ENCODE results near the gene HENMT1.
"Not testable (repeated sequence)": the region's sequence is repeated elsewhere in the genome, so short reads cannot be mapped to it uniquely, and the experiment has no call there.

HENMT1 gene

GRCh38 chr1:108643492-108644335 is 17.2 kb downstream of the HENMT1 start:
- peaks cover 8% of the 10 kb centered on the region for H3K4me1 ChIP-seq (ENCODE audit: low read depth, poor library complexity, severe bottlenecking)
- no peak overlapping the region for H2AFZ ChIP-seq (ENCODE audit: low read depth)
- TF ChIP-seq, protein P1, sequence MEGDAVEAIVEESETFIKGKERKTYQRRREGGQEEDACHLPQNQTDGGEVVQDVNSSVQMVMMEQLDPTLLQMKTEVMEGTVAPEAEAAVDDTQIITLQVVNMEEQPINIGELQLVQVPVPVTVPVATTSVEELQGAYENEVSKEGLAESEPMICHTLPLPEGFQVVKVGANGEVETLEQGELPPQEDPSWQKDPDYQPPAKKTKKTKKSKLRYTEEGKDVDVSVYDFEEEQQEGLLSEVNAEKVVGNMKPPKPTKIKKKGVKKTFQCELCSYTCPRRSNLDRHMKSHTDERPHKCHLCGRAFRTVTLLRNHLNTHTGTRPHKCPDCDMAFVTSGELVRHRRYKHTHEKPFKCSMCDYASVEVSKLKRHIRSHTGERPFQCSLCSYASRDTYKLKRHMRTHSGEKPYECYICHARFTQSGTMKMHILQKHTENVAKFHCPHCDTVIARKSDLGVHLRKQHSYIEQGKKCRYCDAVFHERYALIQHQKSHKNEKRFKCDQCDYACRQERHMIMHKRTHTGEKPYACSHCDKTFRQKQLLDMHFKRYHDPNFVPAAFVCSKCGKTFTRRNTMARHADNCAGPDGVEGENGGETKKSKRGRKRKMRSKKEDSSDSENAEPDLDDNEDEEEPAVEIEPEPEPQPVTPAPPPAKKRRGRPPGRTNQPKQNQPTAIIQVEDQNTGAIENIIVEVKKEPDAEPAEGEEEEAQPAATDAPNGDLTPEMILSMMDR (conservative IDR thresholded peaks at IDR 0.05; ENCODE audit: low read depth, low read length): peak; percentile 51
- no peak overlapping the region for H3K27ac ChIP-seq
- no peaks in the 10 kb centered on the region for H3K79me2 ChIP-seq (ENCODE audit: insufficient read depth, low read depth)
- H3K4me2 ChIP-seq: no peak overlapping the region
- no peak overlapping the region for H3K9ac ChIP-seq
- H3K36me3 ChIP-seq (ENCODE audit: insufficient read depth): no peaks in the 10 kb centered on the region
- no peak overlapping the region for H3K4me3 ChIP-seq (IDR thresholded peaks at IDR 0.05; ENCODE audit: insufficient read depth, low read depth, low read length)
- H3K27me3 ChIP-seq (ENCODE audit: insufficient read depth, low read depth): no peaks in the 10 kb centered on the region
- H4K20me1 ChIP-seq (ENCODE audit: insufficient read depth): no peaks in the 10 kb centered on the region

DNA sequence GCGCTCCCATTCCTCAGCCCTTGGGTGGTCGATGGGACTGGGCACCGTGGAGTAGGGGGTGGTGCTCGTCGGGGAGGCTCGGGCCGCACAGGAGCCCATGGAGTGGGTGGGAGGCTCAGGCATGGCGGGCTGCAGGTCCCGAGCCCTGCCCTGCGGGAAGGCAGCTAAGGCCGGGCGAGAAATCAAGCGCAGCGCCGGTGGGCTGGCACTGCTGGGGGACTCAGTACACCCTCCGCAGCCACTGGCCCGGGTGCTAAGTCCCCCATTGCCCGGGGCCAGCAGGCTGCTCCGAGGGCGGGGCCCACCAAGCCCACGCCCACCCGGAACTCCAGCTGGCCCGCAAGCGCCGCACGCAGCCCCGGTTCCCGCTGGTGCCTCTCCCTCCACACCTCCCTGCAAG is 20.0 kb downstream of the HENMT1 start:
- H3K27ac ChIP-seq; H3K4me3 ChIP-seq (IDR thresholded peaks at IDR 0.05; ENCODE audit: insufficient read depth, low read depth, low read length); H4K20me1 ChIP-seq (ENCODE audit: insufficient read depth); H2AFZ ChIP-seq (ENCODE audit: low read depth); H3K36me3 ChIP-seq (ENCODE audit: insufficient read depth); H3K79me2 ChIP-seq (ENCODE audit: insufficient read depth, low read depth); H3K4me2 ChIP-seq; H3K9ac ChIP-seq; H3K27me3 ChIP-seq (ENCODE audit: insufficient read depth, low read depth); H3K4me1 ChIP-seq (ENCODE audit: low read depth, poor library complexity, severe bottlenecking): not testable (repeated sequence)

DNA sequence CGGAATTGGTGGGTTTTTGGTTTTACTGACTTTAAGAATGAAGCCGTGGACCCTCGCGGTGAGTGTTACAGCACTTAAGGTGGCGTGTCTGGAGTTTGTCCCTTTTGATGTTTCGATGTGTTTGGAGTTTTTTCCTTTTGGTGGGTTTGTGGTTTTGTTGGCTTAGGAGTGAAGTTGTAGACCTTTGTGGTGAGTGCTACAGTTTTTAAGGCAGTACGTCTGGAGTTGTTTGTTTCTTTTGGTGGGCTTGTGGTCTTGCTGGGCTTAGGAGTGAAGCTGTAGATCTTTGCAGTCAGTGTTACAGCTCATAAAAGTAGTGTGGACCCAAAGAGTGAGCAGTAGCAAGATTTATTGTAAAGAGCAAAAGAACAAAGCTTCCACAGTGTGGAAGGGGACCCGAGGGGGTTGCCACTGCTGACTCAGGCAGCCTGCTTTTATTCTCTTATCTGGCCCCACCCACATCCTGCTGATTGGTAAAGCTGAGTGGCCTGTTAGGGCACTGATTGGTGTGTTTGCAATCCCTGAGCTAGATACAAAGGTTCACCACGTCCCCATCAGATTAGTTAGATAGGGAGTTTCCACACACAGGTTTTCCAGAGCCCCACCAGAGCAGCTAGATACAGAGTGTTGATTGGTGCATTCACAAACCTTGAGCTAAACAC is 20.9 kb downstream of the HENMT1 start:
- H3K79me2 ChIP-seq (ENCODE audit: insufficient read depth, low read depth): no peaks in the 10 kb centered on the region
- H3K9ac ChIP-seq: no peak overlapping the region
- H3K4me2 ChIP-seq: no peak overlapping the region
- TF ChIP-seq, protein P1 (conservative IDR thresholded peaks at IDR 0.05; ENCODE audit: low read depth, low read length): no peak
- H4K20me1 ChIP-seq (ENCODE audit: insufficient read depth): no peaks in the 10 kb centered on the region
- H3K36me3 ChIP-seq (ENCODE audit: insufficient read depth): no peaks in the 10 kb centered on the region
- no peaks in the 10 kb centered on the region for H3K4me1 ChIP-seq (ENCODE audit: low read depth, poor library complexity, severe bottlenecking)
- H3K27ac ChIP-seq: no peak overlapping the region
- H2AFZ ChIP-seq (ENCODE audit: low read depth): no peak overlapping the region
- H3K4me3 ChIP-seq (IDR thresholded peaks at IDR 0.05; ENCODE audit: insufficient read depth, low read depth, low read length): no peak overlapping the region
- H3K27me3 ChIP-seq (ENCODE audit: insufficient read depth, low read depth): no peaks in the 10 kb centered on the region

DNA sequence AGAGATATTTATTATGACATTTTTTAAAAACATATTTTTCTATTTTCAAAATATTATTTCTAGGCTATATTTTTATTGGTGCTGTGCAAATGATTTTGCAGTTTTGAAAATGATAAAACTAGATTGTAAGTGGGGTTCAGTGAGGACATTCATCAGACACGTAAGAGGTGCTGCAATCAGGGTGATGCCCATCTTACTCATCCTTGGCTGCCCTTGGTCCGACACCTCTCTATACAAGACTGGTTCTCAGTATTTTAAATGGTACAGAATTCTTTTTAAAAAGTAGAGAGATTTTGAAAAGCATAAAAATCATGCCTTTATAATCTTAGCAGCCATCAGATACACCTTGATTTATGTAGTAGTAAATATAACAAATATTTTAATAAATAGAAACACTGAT is 24.0 kb downstream of the HENMT1 start:
- TF ChIP-seq, protein P1 (conservative IDR thresholded peaks at IDR 0.05; ENCODE audit: low read depth, low read length): no peak
- H2AFZ ChIP-seq (ENCODE audit: low read depth): no peak overlapping the region
- H3K79me2 ChIP-seq (ENCODE audit: insufficient read depth, low read depth): no peaks in the 10 kb centered on the region
- H3K4me3 ChIP-seq (IDR thresholded peaks at IDR 0.05; ENCODE audit: insufficient read depth, low read depth, low read length): no peak overlapping the region
- no peaks in the 10 kb centered on the region for H3K36me3 ChIP-seq (ENCODE audit: insufficient read depth)
- H4K20me1 ChIP-seq (ENCODE audit: insufficient read depth): no peaks in the 10 kb centered on the region
- no peak overlapping the region for H3K4me2 ChIP-seq
- H3K27ac ChIP-seq: no peak overlapping the region
- H3K9ac ChIP-seq: no peak overlapping the region
- no peaks in the 10 kb centered on the region for H3K4me1 ChIP-seq (ENCODE audit: low read depth, poor library complexity, severe bottlenecking)
- H3K27me3 ChIP-seq (ENCODE audit: insufficient read depth, low read depth): no peaks in the 10 kb centered on the region

GRCh38 chr1:108634521-108634920 is 26.4 kb downstream of the HENMT1 start:
- H3K4me2 ChIP-seq: no peak overlapping the region
- TF ChIP-seq, protein P1 (conservative IDR thresholded peaks at IDR 0.05; ENCODE audit: low read depth, low read length): no peak
- H3K27ac ChIP-seq: no peak overlapping the region
- no peaks in the 10 kb centered on the region for H3K27me3 ChIP-seq (ENCODE audit: insufficient read depth, low read depth)
- no peak overlapping the region for H3K4me3 ChIP-seq (IDR thresholded peaks at IDR 0.05; ENCODE audit: insufficient read depth, low read depth, low read length)
- H2AFZ ChIP-seq (ENCODE audit: low read depth): no peak overlapping the region
- no peaks in the 10 kb centered on the region for H3K79me2 ChIP-seq (ENCODE audit: insufficient read depth, low read depth)
- no peaks in the 10 kb centered on the region for H4K20me1 ChIP-seq (ENCODE audit: insufficient read depth)
- no peaks in the 10 kb centered on the region for H3K4me1 ChIP-seq (ENCODE audit: low read depth, poor library complexity, severe bottlenecking)
- H3K36me3 ChIP-seq (ENCODE audit: insufficient read depth): no peaks in the 10 kb centered on the region
- no peak overlapping the region for H3K9ac ChIP-seq
